A673 (cell line): Measurements from ENCODE around the gene RASSF1.

Source experiments
- EZH2 ChIP-seq: fragments of 200-600 bp; sonication (generic); IDR thresholded peaks from 2 replicates; pipeline ENCODE4 v1.6.1; 2017; ENCODE audit warnings: borderline replicate concordance, low read depth, mild to moderate bottlenecking, mixed read lengths, antibody characterized with exemption, low read length; ENCODE audit not compliant: poor library complexity, severe bottlenecking
- TF ChIP-seq, protein P1 (sequence below): fragments of 300-800, 200-600 bp; sonication (generic); conservative IDR thresholded peaks from 2 replicates; pipeline ENCODE4 v1.5.1; 2017; ENCODE audit warnings: low read depth, mild to moderate bottlenecking, antibody characterized with exemption, low read length, moderate library complexity, mixed read lengths

DNA sequence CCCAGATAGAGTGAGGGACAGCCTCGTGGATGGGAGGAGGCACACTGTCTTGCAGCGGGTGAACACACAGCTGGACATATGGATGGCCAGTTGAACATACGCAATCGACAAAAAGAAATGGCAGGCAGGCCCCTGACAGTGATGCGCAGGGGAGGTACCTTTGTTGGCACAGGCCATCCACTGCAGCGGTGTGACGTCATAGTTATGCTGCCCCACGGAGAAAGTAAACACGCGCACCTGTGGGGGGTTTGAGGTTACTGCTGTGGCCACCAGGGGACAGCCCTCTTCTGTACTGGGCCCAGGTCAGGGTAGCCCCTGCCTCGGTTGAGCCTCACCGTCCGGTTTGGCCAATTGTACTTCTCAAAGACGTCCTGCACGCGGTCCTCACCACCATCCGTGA lies 38.1 kb upstream of the RASSF1 start:
- TF ChIP-seq, protein P1, sequence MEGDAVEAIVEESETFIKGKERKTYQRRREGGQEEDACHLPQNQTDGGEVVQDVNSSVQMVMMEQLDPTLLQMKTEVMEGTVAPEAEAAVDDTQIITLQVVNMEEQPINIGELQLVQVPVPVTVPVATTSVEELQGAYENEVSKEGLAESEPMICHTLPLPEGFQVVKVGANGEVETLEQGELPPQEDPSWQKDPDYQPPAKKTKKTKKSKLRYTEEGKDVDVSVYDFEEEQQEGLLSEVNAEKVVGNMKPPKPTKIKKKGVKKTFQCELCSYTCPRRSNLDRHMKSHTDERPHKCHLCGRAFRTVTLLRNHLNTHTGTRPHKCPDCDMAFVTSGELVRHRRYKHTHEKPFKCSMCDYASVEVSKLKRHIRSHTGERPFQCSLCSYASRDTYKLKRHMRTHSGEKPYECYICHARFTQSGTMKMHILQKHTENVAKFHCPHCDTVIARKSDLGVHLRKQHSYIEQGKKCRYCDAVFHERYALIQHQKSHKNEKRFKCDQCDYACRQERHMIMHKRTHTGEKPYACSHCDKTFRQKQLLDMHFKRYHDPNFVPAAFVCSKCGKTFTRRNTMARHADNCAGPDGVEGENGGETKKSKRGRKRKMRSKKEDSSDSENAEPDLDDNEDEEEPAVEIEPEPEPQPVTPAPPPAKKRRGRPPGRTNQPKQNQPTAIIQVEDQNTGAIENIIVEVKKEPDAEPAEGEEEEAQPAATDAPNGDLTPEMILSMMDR, result no peak
- TF ChIP-seq EZH2, result no peak
